Activated B cell treated with CpG ODN at 0.5 μM for 24 hours (primary cell): ENCODE results near the gene ZBTB5. TPM values are rescaled to one million over a fixed set of nuclear protein-coding genes. Genes with fewer than 3 reads are reported as not detected.
"Not testable (repeated sequence)": the region's sequence is repeated elsewhere in the genome, so short reads cannot be mapped to it uniquely, and the experiment has no call there.

Experiments
- ATAC-seq: fragments of 200-7000 bp; cut with Tn5 transposase; one replicate; pipeline ENCODE4 v1.10.0; 2021; ENCODE audit warnings: low read depth, mild to moderate bottlenecking, moderate library complexity
- CTCF ChIA-PET: fragments of 350-600 bp; sonication (Branson Sonifier 250); formaldehyde crosslinking; loops from one replicate; lab custom pipeline; 2021; ENCODE audit warnings: antibody characterized with exemption; lab: Charles Lee
- POLR2A ChIA-PET: fragments of 350-600 bp; sonication (Branson Sonifier 250); formaldehyde crosslinking; loops from one replicate; lab custom pipeline; 2021; ENCODE audit warnings: antibody characterized with exemption; lab: Charles Lee
- DNase-seq: peaks from one replicate; pipeline ENCODE4 v3.0.0; 2022
- H3K27ac Mint-ChIP-seq: one replicate; pipeline ENCODE4 v1.8.0; 2020; ENCODE audit warnings: mixed read lengths
- H3K27me3 Mint-ChIP-seq: one replicate; pipeline ENCODE4 v1.8.0; 2021; ENCODE audit warnings: mixed read lengths
- H3K36me3 Mint-ChIP-seq: one replicate; pipeline ENCODE4 v1.8.0; 2021; ENCODE audit warnings: low read depth, mixed read lengths
- H3K4me1 Mint-ChIP-seq: one replicate; pipeline ENCODE4 v1.8.0; 2021; ENCODE audit warnings: mixed read lengths
- H3K4me3 Mint-ChIP-seq: one replicate; pipeline ENCODE4 v1.8.0; 2020; ENCODE audit warnings: mild to moderate bottlenecking, mixed read lengths
- H3K9me3 Mint-ChIP-seq: one replicate; pipeline ENCODE4 v1.8.0; 2020; ENCODE audit warnings: mixed read lengths
- intact Hi-C: fragments of 100-400 bp; cut with micrococcal nuclease; formaldehyde crosslinking; loops from one replicate; pipeline ENCODE4 v1.15.1; 2024
- total RNA-seq: library from RNA; stranded (reverse); gene quantifications from 2 replicates; pipeline ENCODE4 v1.2.3, GENCODE V29; 2022
- TF ChIP-seq, protein P1 (sequence below): fragments of 200-600 bp; IDR thresholded peaks from one replicate; pipeline ENCODE4 v1.8.0; 2022; ENCODE audit warnings: antibody characterized with exemption, mild to moderate bottlenecking

ZBTB5 gene
- total RNA-seq, 1 donor from 2014 or later: 28.1 TPM

DNA sequence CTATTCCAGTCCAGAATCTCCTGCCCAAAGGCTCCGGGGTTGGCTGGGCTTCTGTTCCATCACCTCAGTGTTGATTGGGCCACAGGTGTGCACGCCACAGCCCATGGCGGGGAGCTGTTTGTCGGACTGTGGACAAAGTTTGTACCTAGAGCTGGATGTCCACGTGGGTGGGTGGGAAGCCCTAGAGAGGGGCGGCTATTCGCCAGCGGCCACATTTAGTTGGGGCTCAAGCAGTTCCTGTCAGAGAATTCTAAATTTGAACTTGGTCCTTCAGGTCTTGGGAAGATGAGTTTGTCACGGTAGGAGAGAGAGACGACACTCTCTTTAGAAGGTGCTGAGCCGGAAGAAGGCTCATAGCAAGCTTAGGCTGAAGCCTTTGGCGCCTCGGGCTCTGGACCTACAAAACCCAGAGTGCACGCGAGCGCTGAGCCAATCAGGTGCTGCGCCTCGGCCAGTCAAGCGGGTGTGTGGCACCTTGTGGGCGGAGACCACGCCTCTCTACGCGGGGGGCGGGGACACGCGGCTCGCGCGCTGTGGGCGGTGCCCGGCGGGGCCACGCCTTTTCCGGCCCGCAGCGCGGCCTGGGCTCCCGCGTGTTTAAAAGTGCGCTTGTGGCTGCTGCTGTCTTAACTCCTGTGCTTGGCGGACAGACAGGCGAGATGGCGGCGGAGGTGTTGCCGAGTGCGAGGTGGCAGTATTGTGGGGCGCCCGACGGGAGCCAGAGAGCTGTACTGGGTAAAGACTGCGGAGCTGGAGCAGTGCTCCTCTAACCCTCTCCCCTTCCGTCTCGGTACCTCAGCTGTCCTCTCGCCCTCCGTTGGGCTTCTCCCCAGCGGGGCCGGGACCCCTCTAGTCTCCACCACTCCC lies 20.4 kb upstream of the ZBTB5 start, which contains the start of gene POLR1E:
Gene POLR1E, plus strand, starts transcription at position 560 of the 867 bp plus-strand sequence. Its CDS starts 100 bp downstream, at position 660.
- CTCF ChIA-PET: no interaction called here
- DNase-seq (peak; percentile 99), ATAC-seq (peak; percentile 98)
- H3K27me3 Mint-ChIP-seq: no peaks in the 10 kb centered on the region
- TF ChIP-seq, protein P1, sequence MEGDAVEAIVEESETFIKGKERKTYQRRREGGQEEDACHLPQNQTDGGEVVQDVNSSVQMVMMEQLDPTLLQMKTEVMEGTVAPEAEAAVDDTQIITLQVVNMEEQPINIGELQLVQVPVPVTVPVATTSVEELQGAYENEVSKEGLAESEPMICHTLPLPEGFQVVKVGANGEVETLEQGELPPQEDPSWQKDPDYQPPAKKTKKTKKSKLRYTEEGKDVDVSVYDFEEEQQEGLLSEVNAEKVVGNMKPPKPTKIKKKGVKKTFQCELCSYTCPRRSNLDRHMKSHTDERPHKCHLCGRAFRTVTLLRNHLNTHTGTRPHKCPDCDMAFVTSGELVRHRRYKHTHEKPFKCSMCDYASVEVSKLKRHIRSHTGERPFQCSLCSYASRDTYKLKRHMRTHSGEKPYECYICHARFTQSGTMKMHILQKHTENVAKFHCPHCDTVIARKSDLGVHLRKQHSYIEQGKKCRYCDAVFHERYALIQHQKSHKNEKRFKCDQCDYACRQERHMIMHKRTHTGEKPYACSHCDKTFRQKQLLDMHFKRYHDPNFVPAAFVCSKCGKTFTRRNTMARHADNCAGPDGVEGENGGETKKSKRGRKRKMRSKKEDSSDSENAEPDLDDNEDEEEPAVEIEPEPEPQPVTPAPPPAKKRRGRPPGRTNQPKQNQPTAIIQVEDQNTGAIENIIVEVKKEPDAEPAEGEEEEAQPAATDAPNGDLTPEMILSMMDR: no peak
- intact Hi-C loops: loop anchor here (1.0 to 10.0 kb wide), 11 partner anchors 19 to 721 kb away; partner anchors contain the start of genes EXOSC3, FBXO10, GRHPR and PAX5
- peak within 1 kb of the TSS; percentile 92 for H3K4me3 Mint-ChIP-seq
- H3K36me3 Mint-ChIP-seq: peaks cover 39% of the 10 kb centered on the region
- peaks cover 31% of the 10 kb centered on the region for H3K4me1 Mint-ChIP-seq
- peak within 1 kb of the TSS; percentile 85 for H3K27ac Mint-ChIP-seq
- POLR2A ChIA-PET: interaction anchor here (0.6 to 1.8 kb wide), 17 partner anchors 20 to 452 kb away, joined by 3 to 25 read pairs (median 3); partner anchors contain the start of genes PAX5, TOMM5 and ZBTB5
- no peaks in the 10 kb centered on the region for H3K9me3 Mint-ChIP-seq

GRCh38 chr9:37480759-37481158 lies 15.5 kb upstream of the ZBTB5 start:
- ATAC-seq (no peak), DNase-seq (no peak)
- Mint-ChIP-seq H3K4me1 (peaks cover 22% of the 10 kb centered on the region), H3K4me3 (no peak overlapping the region), H3K9me3 (no peaks in the 10 kb centered on the region), H3K27ac (no peak overlapping the region), H3K27me3 (no peaks in the 10 kb centered on the region), H3K36me3 (no peaks in the 10 kb centered on the region)
- TF ChIP-seq, protein P1: no peak
- intact Hi-C loops: loop anchor here (5.0 to 10.0 kb wide), 4 partner anchors 304 to 716 kb away; partner anchors contain the start of gene EXOSC3
- POLR2A ChIA-PET: no interaction called here
- CTCF ChIA-PET: interaction anchor here (1.3 to 2.1 kb wide), 2 partner anchors 27 to 99 kb away, joined by 3 to 4 read pairs; no protein-coding TSS in a partner anchor

DNA sequence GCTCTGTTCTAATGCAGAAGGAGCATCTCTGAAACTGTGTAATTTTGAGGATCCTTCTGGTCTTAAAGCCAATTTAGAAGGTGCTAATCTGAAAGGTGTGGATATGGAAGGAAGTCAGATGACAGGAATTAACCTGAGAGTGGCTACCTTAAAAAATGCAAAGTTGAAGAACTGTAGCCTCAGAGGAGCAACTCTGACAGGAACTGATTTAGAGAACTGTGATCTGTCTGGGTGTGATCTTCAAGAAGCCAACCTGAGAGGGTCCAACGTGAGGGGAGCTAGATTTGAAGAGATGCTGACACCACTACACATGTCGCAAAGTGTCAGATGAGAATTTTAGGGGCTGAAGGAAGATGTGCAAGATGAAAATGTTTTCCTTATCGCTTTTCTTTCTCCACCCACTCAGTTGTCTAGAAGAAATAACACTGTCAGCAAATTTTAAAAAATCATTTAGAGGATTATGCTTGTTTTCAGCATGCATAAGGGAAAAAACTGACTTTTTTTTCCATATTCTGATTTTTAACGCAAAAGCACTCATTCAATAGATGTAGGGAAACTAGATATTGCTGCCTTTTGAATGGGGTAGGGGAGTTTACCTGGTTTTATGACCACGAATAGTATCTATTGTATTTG lies 12.9 kb upstream of the ZBTB5 start:
- CTCF ChIA-PET, ATAC-seq, H3K4me3 Mint-ChIP-seq, H3K36me3 Mint-ChIP-seq, H3K9me3 Mint-ChIP-seq, DNase-seq, intact Hi-C loops, POLR2A ChIA-PET, H3K27ac Mint-ChIP-seq, H3K27me3 Mint-ChIP-seq: not testable (repeated sequence)
- H3K4me1 Mint-ChIP-seq: peaks cover 13% of the 10 kb centered on the region

DNA sequence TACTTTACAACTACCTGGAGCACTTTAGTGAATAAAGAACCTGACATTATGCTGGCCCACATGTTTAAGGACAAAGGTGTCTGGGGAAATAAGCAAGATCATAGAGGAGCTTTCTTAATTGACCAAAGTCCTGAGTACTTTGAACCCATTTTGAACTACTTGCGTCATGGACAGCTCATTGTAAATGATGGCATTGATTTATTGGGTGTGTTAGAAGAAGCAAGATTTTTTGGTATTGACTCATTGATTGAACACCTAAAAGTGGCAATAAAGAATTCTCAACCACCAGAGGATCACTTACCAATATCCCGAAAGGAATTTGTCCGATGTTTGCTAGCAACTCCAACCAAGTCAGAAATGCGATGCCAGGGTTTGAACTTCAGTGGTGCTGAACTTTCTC lies 12.2 kb upstream of the ZBTB5 start:
- H3K4me1 Mint-ChIP-seq: peaks cover 14% of the 10 kb centered on the region
- ATAC-seq, H3K4me3 Mint-ChIP-seq, H3K27me3 Mint-ChIP-seq, H3K27ac Mint-ChIP-seq, DNase-seq, H3K36me3 Mint-ChIP-seq, intact Hi-C loops, H3K9me3 Mint-ChIP-seq, CTCF ChIA-PET: not testable (repeated sequence)
- POLR2A ChIA-PET: interaction anchor here (1.3 kb wide), 1 partner anchor 12 kb away, joined by 3 read pairs; the partner anchor contains the start of gene ZBTB5

GRCh38 chr9:37476930-37477329 lies 11.7 kb upstream of the ZBTB5 start:
- no peak overlapping the region for H3K27ac Mint-ChIP-seq
- CTCF ChIA-PET: no interaction called here
- DNase-seq: no peak
- intact Hi-C loops: no loop called here
- H3K4me1 Mint-ChIP-seq: peaks cover 19% of the 10 kb centered on the region
- no peaks in the 10 kb centered on the region for H3K36me3 Mint-ChIP-seq
- H3K4me3 Mint-ChIP-seq: no peak overlapping the region
- peaks cover 3% of the 10 kb centered on the region for H3K9me3 Mint-ChIP-seq
- POLR2A ChIA-PET: interaction anchor here (1.3 kb wide), 1 partner anchor 12 kb away, joined by 3 read pairs; the partner anchor contains the start of gene ZBTB5
- no peaks in the 10 kb centered on the region for H3K27me3 Mint-ChIP-seq
- TF ChIP-seq, protein P1: no peak
- ATAC-seq: no peak
